Measurements from ENCODE around the gene NLRP5.

- TF ChIP-seq, protein P1, sequence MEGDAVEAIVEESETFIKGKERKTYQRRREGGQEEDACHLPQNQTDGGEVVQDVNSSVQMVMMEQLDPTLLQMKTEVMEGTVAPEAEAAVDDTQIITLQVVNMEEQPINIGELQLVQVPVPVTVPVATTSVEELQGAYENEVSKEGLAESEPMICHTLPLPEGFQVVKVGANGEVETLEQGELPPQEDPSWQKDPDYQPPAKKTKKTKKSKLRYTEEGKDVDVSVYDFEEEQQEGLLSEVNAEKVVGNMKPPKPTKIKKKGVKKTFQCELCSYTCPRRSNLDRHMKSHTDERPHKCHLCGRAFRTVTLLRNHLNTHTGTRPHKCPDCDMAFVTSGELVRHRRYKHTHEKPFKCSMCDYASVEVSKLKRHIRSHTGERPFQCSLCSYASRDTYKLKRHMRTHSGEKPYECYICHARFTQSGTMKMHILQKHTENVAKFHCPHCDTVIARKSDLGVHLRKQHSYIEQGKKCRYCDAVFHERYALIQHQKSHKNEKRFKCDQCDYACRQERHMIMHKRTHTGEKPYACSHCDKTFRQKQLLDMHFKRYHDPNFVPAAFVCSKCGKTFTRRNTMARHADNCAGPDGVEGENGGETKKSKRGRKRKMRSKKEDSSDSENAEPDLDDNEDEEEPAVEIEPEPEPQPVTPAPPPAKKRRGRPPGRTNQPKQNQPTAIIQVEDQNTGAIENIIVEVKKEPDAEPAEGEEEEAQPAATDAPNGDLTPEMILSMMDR (IDR thresholded peaks at IDR 0.05; ENCODE audit: low read depth, low read length, poor library complexity, severe bottlenecking): no peak
- TF ChIP-seq EZH2phosphoT487 (IDR thresholded peaks at IDR 0.05; ENCODE audit: borderline replicate concordance, low read length): no peak
Observed at GRCh38 chr19:55958356-55958755, 28.2 kb upstream of the NLRP5 start.

Measured in DOHH2 (cell line).